GM21723 (cell line): ENCODE data around the gene B3GLCT.
A peak's percentile ranks its signal among the peaks of the same experiment; 100 is the strongest.
"Not testable (repeated sequence)": the region's sequence is repeated elsewhere in the genome, so short reads cannot be mapped to it uniquely, and the experiment has no call there.

Experiments
- ATAC-seq: cut with Tn5 transposase; IDR thresholded peaks from one replicate; pipeline ENCODE4 v1.9.1; 2021; ENCODE audit warnings: mild to moderate bottlenecking, moderate library complexity; ENCODE audit not compliant: unreplicated experiment

Gene B3GLCT

DNA sequence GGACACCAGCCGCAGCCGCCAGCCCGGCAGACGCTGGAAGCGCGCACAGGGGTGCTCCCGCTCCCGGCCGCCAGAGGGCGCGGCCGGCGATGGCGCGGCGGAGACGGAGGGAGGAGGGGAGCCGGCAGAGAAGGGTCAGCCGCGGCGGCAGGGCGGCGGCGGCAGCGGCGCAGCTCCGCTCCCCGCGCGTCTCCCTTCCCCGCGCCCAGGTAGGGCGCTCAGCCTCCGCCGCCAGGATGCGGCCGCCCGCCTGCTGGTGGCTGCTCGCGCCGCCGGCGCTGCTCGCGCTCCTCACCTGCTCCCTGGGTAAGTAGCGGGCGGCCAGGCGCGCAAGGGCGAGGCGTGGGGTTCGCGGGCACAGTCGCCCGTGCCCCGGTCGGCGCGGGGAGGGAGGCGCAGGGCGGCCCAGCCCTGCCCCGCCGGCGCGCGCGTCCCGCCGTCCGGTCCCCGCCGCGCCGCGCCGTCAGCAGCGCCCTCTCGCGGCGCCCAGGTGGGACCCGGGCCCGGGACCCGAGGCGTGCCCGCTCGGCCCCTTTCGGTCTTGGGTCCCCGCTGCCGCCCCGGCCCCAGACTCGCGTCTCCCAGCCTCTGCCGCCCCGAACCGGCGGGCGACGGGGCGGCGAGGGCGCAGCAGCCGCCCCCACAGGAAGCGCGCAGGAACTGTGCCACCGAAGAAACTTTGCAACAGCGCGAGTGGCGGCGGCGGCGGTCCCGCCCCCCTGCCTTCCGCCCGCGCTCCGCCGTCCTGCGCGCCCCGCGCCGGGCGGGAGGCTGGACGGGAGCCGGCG, at the start of gene B3GLCT:
TSS of gene B3GLCT (plus strand) at position 127 of the 788 bp plus-strand sequence. CDS start at position 237, 110 bp downstream.
- peak; percentile 89 for ATAC-seq

DNA sequence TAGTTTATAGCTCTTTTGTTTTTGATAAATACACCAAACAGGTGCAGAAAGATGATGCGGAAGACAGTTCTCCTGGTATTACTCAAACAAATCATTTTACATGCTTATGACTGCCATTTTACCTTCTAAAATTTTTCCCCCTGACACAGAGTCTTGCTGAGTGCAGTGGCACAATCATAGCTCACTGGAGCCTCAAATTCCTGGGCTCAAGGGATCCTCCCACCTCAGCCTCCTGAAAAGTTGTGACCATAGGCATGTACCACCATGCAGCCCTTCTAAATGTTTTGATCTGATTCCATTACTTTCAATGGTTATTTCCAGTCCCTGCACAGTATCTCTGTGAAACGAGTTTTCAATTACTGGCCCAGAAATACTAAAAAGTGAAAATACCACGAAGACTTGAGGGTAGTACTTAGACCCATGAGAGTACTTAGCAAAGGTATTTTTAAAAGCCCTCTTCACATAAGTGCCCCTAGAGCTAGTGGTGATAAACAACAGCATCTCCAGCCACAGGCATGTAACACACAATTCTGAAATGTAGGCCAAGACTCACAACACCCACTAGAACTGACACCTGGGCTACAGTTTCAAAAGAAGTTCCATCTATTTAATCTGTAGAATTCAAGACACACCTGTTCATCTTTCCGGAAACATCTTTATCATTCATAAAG, 49.3 kb upstream of the B3GLCT start:
- no peak for ATAC-seq

DNA sequence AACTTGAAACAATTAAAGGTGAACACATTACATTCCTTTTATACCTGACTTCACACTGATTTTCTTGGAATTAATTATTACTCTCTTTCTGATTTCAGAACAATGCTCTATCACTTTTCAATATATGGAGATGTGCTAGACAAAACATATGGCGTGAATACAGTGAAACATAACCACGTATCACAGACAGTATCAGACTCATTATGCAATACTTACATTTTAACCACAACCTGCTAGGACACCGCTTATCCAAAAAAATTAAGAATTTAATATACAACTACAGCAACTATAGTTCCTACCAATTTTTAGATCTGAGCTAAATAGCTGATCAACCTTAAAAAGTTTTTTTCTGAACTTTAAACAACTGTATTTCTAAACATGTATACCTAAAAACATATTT, 47.9 kb upstream of the B3GLCT start:
- no peak for ATAC-seq

DNA sequence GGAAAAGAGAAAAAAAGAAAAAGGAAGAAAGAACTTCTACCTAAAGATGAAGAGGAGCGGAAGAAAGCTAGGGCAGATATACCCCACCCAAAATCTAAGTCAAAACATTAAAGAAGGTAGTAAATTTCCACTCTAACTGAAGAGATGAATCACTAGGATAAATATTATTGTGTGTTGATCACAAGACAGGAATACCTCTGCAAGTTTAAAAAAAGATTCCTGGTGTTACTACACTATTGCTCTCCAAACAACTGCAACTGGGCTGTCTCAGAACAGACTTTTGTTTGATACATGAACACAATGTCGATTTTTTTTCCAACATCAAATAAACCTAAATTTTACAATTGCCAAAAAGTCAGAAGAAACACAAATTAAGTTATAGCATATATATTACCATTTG, 44.8 kb upstream of the B3GLCT start:
- no peak for ATAC-seq

DNA sequence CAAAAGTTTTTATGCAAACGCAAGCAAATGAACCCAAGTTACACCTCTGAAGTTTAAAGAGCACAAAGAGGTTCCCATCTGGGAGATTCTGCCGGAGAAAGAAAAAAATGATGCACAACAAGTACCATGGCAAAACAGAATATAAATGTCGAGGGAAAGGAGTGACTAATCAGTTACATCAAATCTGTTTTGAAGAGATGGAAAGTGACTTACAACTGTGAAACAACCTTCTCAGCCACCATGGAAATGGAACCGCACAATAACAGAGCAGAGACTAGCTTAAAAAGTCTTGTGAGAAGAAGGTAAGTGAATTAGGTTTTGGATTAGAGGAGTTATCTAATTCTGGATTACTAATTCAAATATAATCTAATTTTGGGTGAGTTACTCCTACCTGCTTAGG, 40.5 kb upstream of the B3GLCT start:
- ATAC-seq, result no peak

DNA sequence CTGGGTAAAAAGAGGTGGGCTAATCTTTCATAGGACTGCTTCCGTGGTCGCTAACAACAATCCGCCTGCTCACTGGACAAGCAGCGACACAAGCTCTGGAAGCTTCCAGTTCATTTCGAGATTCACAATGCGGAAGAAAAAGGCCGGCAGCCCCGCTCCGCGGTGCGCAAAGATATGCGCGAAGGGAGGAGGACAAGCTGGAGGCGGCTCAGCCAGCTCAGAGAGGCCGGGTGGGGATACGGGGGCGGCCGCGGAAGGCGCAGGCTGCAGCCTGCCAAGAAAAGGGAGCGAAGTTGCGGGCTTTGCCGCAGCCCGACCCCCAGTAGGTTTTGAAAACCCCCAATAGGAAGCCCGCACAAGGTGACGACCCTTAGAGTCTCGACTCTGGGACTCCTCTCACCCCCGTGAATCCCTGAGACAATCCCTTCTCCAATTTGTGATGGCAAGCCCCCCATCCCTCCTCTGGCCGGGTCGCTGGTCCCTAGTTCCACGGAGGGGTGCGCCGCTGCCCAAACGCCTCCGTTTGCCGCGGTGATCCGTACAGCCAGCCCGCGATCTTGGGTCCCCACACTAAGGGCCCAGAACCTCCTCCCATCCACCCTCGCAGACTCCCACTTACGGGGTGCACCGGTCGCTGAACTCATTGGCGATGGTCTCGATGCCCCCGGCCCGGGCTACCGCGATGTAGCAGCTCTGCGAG, 38.8 kb upstream of the B3GLCT start:
- ATAC-seq, result peak; percentile 35

DNA sequence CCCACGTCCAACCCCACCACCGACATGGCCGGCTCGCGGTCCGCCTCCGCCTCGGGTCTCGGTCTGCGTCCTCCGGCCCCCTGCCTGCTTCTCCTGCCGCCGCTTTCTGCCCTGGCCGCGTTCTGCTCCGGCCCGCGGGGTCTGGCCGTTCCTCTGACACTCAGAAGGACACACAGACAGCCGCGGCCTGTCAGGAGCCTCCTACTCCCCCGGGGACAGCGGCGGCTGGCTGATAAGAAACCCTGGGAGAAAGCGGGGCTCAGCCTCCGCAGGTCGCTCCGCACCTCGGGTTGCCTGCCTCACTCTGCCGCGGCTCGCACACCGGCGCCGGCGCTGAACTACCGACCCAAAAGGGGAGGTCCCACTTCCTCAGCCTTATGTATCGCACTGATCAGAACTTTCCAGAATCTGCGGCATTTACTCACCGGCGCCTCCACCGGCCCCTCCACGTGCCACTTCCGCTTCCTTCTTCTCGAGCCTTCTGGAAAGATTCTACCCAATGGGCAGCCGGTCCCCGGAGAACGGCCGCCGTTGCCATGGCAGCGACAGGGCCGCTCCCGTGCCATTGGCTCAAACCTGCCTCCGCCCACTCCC, 38.1 kb upstream of the B3GLCT start, which contains the start of gene HSPH1:
TSS of gene HSPH1 (minus strand) at position 348 of the 594 bp plus-strand sequence. CDS start at position 26, 322 bp downstream.
- peak; percentile 83 for ATAC-seq

DNA sequence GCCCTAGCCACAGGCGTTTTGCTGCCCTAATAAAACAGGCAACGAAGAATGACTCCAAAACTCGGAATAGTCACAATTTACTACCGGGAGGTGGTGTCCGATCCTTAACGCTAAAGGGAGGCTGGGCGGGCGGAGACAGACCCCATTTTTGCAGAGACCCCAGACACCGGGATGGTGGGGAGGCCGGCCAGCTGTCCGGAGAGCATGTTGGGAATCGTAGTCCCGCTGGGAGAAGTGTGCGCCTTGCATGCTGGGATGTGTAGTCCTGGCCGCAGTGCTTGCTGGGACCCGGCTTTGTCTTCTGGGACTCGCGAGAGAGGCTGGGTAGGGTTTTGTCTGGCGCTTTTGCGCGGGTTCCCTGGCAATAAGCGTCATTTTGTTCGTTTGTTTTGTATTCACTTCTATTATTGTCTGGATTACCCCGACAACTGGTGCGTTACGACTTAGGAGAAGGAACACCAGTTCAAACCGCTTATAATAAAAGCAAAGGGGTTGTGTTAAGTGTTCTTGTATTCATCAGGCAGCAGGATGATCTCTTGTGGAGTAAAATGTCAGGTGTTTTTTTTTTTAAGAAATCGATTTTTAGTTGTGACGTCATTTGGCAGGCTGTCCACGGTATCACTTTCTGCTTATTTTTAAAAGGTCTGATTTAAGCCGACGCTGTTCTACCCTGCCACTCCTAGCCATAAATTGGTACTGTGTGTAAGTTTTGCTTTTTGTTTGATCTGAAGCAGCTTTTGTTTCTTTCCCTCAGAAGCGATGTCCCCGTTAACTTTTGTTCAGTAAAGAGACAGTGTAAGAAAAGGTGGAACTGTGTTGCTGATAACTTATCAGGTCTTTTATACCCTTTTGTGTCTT, 37.4 kb upstream of the B3GLCT start:
- peak; percentile 85 for ATAC-seq

DNA sequence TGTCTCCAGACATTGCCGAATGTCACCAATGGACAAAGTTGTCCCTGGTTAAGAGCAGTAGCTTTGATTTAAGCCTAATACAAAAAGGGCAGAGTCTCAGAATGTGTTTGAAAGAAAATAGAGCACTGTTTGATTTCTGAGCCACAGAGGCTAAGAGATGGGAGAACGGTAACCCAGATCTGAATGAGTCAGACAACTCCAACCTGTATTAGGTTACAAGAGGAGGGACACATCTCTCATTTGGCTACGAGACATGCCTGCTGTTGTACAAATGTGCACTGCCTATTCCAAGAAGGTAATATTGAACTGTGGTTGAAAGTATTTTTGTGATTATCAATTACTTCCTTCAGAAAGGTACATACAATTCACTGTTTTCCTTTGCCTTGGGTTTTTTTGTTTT, 33.2 kb upstream of the B3GLCT start:
- no peak for ATAC-seq

DNA sequence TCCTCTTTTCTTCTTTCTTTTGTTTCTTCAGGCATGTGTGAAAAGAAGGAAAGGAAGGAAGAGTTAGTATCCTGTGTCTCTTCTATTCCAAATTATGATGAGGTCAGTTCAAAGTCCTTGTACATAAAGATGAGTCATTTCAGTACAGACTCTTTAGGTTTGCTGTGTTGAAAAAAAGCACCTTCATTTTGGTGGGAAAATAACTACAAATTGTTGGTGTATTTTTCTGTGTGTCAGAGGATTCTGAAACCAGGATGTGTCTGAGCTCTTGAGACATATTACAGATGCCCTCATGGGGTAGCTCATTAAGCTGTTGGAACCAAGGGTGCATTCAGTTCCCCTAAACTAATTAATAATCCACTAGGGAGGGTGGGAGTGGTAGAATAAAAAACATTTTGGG, 32.3 kb upstream of the B3GLCT start:
- ATAC-seq, result no peak

DNA sequence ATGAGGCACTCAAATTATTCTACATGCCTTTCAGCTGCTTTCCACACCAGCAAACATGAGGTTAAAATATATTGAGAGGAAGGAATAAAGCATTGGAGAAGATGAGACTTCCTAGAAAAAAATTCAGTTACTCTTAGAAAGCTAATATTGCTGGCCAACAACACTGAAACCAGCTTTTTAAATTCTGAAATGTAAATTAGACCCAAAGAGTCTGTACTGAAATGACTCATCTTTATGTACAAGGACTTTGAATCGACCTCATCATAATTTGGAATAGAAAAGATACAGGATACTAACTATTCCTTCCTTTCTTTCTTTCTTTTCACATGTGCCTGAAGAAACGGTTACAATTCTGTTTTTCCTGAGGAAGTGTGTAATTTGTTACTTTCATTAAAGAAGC, 31.6 kb upstream of the B3GLCT start:
- peak; percentile 64 for ATAC-seq

DNA sequence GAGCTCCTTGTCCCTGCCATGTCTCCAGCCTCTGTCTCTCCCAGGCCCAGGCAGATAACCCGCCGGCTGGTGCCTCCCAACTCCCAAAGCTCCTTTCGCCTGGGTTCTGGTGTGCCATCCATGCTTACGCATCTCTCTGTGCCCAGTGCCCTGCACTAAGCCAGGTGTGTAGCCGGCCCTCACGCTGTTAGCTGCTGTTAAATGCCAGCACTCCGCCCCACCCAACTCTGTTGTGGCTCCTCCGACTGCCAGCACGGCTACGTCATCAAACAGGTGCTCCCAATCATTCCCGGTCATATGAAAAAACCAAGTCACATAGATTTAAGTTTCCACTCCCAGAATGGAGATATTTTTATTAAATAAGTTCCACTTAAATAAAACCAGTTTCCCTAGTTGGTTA, 31.0 kb upstream of the B3GLCT start:
- no peak for ATAC-seq

DNA sequence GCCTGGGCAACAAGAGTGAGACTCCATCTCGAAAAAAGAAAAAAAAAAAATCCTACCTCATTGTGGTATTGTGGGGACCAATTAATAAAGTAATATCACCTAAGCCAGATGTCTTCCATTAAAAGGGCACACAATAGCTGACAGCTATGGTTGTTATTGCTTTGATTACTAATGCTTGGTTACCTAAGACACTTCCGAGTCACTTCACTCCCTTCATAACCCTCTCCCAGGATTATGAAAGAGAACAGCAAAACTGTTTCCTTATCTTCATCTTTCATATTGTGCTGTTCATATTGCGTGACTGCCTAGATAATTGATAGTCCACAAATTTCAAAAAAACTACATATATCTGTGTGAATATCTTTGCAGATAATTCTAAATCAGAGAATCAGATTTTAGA, 27.8 kb upstream of the B3GLCT start:
- no peak for ATAC-seq

DNA sequence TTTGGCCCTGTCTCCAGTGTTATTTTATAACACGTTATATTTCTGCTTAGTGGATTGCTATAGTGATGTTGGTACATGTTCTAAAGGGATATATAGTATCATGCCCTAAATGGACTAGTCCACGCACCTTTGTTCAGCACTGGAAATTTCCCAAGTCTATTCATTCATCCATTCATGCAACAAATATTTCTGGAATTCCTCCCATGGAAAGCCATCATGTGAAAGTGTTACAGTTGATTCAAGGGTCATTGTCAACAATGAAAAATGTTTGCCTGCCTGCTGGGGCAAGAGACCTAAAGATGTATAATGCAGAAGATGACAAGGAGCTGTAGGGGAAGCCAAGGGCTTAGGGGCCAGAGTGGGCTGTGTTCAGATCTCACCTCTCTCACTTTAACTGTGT, 27.2 kb upstream of the B3GLCT start:
- no peak for ATAC-seq

DNA sequence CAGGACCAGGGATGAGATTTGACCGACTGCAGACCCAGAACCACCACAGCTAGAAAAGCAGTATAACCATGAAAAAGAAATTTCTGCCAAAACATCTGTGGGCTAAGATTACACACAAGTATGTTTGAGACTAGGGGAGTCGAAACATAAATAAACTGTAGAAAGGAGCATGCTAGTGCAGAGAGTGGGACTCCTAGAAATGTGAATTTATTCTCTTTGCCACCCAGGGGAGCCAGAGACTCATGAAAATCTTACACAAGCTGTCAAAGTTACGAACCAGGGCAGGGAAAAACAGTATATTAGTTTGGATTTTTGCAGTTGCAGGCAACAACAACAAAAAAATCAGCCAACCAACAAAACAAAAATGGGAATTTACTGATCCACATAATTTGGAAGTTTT, 25.8 kb upstream of the B3GLCT start:
- ATAC-seq, result no peak

DNA sequence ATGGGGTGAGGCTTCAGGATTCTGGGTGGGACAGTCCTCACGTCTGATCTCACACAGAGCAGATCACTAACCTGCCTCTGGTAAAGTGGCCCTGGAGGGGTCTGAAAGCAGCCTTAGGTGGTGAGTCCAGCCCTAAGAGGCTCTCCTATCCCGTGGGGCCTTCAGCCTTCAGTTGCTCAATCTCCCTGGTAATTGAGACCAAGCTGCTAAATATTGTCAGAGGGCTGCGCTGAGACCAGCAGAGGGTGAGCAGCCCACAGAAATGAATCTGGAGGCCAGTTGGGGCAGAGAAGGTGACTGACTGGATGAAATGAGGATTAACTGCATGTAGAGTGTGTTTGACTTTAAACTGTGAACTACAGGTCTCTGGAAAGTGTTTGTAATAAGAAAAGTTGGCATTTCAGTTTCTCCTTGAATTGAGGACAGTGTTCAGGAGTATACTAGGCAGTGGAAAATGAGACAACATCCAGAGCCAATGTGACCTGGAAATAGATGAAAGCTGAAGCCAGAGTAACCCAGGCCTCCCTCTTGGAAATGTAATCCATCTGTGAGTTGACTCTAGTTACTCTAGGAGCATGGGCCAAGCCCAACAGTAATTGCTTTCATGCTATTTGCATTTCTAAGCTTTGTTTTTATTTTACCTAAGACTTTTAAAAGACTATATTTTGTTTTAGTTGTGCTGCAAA, 23.8 kb upstream of the B3GLCT start:
- no peak for ATAC-seq

DNA sequence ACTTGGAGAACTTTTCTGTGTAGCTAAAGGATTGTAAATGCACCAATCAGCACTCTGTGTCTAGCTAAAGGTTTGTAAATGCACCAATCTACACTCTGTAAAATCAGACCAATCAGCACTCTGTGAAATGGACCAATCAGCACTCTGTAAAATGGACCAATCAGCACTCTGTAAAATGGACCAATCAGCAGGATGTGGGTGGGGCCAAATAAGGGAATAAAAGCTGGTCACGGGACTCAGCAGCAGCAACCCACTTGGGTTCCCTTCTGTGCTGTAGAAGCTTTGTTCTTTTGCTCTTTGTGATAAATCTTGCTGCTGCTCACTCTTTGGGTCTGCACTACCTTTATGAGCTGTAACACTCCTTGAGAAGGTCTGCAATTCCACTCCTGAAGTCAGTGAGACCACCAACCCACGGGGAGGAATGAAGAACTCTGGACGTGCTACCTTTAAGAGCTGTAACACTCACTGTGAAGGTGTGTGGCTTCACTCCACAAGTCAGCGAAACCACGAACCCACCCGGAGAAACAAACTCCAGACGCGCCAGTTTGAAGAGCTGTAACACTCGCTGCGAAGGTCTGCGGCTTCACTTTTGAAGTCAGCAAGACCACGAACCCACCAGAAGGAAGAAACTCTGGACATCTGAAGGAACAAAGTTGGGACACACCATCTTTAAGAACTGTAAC, 21.8 kb upstream of the B3GLCT start:
- not testable (repeated sequence) for ATAC-seq

DNA sequence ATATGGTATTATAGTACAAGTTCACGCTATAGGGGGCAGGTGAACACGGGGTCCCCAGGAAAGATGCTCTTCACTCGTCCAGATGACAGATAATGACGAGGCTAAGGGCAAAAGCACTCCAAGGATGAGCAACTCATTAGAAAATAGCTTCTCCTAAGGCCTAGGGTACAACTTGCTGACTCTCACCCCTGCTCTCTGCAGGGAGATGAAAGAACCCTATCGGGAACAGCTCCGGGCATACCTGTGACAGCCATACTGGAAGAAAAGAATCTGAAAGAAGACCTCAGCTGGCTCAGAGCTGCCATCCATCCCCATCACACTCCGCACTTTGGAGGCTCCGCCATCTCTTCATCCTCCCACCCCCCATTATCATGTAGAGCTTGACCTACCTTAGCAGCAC, 20.5 kb upstream of the B3GLCT start:
- ATAC-seq, result no peak

DNA sequence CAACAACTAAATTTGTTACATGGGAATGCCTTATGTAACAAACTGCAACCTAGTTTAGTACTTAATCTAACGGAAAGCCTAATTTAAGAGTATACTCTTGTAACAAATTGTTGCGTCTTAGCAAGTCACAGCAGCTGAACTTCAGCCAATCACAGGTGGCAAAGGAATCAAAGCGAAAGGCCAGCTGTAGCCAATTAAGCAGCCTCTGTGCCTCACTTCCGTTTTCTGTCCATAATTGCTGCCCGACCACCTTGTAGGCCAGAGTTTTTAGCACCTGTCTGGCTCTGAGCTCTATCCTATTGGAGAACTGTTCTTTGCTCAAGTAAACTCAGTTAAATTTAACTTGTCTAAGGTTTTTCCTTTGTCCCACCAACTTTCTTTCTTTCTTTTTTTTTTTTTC, 20.0 kb upstream of the B3GLCT start:
- no peak for ATAC-seq
